Measurements from ENCODE around the gene MTR.

The MTR gene

DNA sequence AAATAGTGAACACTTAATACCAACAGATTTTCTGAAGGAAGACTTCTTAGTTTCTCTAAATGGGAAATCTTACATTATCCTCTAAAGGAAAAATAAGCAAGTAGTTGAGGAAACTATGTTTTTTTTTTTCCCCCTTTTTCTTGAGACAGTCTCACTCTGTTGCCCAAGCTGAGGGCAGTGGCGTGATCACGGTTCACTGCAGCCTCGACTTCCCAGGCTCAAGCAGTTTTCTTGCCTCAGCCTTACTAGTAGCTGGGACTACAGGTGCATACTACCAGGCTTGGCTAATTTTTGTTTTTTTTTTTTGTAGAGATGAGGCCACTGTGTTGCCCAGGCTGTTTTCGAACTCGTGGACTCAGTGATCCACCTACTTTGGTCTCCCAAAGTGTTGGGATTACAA is 3.9 kb downstream of the MTR start:
- TF ChIP-seq SPI1 (IDR thresholded peaks at IDR 0.05; ENCODE audit: low read depth, low read length) (no peak), TAF1 (IDR thresholded peaks at IDR 0.05; ENCODE audit: low read depth, low read length) (no peak), PAX5 (IDR thresholded peaks at IDR 0.05; ENCODE audit: insufficient read depth, low read length, severe bottlenecking) (no peak), POU2F2 (IDR thresholded peaks at IDR 0.05; ENCODE audit: low read depth, low read length) (no peak), POLR2A (IDR thresholded peaks at IDR 0.05; ENCODE audit: low read depth, low read length) (no peak), POLR2AphosphoS5 (IDR thresholded peaks at IDR 0.05; ENCODE audit: low read depth, low read length) (no peak)
- FAIRE-seq (no peak), DNase-seq (ENCODE audit: insufficient read length, low spot score) (no peak)

DNA sequence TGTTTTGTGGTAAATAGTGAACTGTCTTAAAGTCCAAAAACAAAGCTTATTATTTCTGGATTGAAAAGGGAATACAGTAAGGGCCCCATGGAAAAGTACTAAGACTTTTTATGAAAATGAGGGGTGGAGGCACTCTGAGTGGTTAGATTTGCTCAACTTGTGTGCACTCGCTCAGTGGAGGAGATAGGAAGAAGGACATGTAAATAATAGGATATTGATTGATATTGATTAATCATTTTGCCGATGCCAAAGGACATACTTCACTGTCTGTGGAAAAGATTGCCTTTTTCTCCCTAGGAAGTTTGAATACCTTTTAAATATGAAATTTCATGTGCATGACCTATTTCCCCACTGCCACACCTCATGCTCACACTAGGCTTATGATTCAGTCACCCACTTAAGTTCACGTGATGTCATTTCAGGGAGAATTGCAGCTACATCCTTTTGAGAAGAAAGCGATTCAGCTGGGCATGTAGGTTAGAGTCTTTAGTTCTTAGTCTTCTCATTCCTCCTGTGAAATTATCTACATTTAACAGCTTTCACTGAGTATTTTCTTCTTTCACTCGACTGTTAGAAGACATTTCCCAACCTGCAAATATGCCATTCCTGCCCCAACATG is 5.0 kb downstream of the MTR start:
- TF ChIP-seq SPI1 (IDR thresholded peaks at IDR 0.05; ENCODE audit: low read depth, low read length) (no peak), POLR2A (IDR thresholded peaks at IDR 0.05; ENCODE audit: low read depth, low read length) (no peak), POU2F2 (IDR thresholded peaks at IDR 0.05; ENCODE audit: low read depth, low read length) (no peak), POLR2AphosphoS5 (IDR thresholded peaks at IDR 0.05; ENCODE audit: low read depth, low read length) (no peak), PAX5 (IDR thresholded peaks at IDR 0.05; ENCODE audit: insufficient read depth, low read length, severe bottlenecking) (no peak), TAF1 (IDR thresholded peaks at IDR 0.05; ENCODE audit: low read depth, low read length) (no peak)
- FAIRE-seq (no peak), DNase-seq (ENCODE audit: insufficient read length, low spot score) (no peak)

DNA sequence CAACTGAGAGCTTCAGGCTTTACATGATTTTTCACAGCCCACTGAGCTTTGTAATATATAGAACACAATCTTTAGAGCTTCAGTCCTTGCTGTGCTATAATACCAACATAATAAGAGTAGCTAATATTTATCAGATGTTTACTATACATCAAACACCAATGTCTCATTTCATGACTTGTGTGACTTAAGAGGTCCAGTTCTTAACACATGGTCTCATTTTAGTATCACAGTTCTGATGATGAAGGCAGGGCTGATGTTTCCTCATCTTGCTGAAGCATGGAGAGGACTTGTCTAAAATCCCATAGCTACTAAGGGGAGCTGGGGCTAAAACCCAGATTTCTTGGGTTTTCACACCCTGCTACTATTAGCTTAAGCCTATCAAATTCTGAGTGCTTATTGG is 5.5 kb downstream of the MTR start:
- TF ChIP-seq POLR2A (IDR thresholded peaks at IDR 0.05; ENCODE audit: low read depth, low read length), result no peak
- no peak for TF ChIP-seq SPI1 (IDR thresholded peaks at IDR 0.05; ENCODE audit: low read depth, low read length)
- no peak for TF ChIP-seq POU2F2 (IDR thresholded peaks at IDR 0.05; ENCODE audit: low read depth, low read length)
- no peak for TF ChIP-seq POLR2AphosphoS5 (IDR thresholded peaks at IDR 0.05; ENCODE audit: low read depth, low read length)
- no peak for TF ChIP-seq TAF1 (IDR thresholded peaks at IDR 0.05; ENCODE audit: low read depth, low read length)
- TF ChIP-seq PAX5 (IDR thresholded peaks at IDR 0.05; ENCODE audit: insufficient read depth, low read length, severe bottlenecking), result no peak
- DNase-seq (ENCODE audit: insufficient read length, low spot score) (no peak), FAIRE-seq (peak; percentile 33)

DNA sequence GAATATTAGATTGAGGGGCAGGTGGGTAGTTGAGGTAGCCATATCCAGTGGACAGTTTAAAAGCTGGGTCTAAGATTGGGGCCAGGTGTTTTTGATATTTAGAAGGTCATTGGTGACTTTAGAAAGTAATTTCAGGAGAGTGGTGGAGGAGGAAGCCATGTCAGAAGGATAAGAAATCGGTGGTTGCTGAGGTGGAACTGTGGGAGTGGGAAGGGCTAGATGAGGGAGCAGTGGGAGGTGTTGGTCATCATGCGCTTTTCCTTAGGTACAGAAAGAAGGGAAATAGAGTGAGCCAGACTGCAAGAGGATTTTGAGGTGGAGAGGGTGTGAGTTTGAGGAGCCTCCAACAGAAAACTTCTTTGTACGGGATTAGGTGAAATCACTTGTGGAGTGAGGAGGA is 7.2 kb downstream of the MTR start:
- DNase-seq (ENCODE audit: insufficient read length, low spot score), result no peak
- no peak for TF ChIP-seq POU2F2 (IDR thresholded peaks at IDR 0.05; ENCODE audit: low read depth, low read length)
- TF ChIP-seq POLR2A (IDR thresholded peaks at IDR 0.05; ENCODE audit: low read depth, low read length), result no peak
- TF ChIP-seq TAF1 (IDR thresholded peaks at IDR 0.05; ENCODE audit: low read depth, low read length), result no peak
- TF ChIP-seq POLR2AphosphoS5 (IDR thresholded peaks at IDR 0.05; ENCODE audit: low read depth, low read length), result no peak
- TF ChIP-seq SPI1 (IDR thresholded peaks at IDR 0.05; ENCODE audit: low read depth, low read length), result no peak
- no peak for TF ChIP-seq PAX5 (IDR thresholded peaks at IDR 0.05; ENCODE audit: insufficient read depth, low read length, severe bottlenecking)
- FAIRE-seq, result no peak

DNA sequence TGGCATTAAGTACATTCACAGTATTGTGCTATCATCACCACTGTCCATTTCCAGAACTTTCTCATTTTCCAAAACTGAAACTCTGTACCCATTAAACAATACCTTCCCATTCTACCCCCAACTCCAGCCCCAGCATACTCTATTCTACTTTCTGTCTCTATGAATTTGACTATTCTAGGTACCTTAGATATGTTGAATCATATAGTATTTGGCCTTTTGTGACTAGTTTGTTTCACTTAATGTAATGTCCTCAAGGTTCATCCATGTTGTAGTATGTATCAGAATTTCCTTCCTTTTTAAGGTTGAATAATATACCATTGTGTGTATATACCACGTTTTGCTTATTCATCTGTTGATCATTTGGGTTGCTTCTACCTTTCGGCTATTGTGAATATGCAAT is 11.5 kb downstream of the MTR start:
- no peak for TF ChIP-seq SPI1 (IDR thresholded peaks at IDR 0.05; ENCODE audit: low read depth, low read length)
- no peak for TF ChIP-seq PAX5 (IDR thresholded peaks at IDR 0.05; ENCODE audit: insufficient read depth, low read length, severe bottlenecking)
- no peak for TF ChIP-seq POLR2A (IDR thresholded peaks at IDR 0.05; ENCODE audit: low read depth, low read length)
- no peak for TF ChIP-seq TAF1 (IDR thresholded peaks at IDR 0.05; ENCODE audit: low read depth, low read length)
- TF ChIP-seq POU2F2 (IDR thresholded peaks at IDR 0.05; ENCODE audit: low read depth, low read length), result no peak
- TF ChIP-seq POLR2AphosphoS5 (IDR thresholded peaks at IDR 0.05; ENCODE audit: low read depth, low read length), result no peak
- FAIRE-seq (no peak), DNase-seq (ENCODE audit: insufficient read length, low spot score) (no peak)

DNA sequence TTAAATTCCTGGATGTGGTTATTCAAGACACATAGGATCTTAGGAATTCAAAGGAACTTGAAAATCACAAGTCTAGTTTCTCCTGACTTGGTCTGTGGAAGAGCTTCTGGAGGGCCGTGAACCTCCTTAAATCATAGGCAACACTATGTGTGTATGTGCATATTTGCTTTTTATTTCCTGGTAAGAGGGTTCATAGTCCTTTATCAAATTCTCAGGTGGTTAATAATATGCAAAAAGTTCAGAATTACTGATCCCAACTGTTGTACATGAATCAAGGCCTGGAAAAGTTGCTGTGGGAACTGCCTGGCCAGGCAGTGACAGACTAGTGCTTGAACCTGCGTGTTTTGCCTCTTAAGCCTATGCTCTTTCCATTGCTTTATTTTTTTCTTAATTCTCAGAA is 12.9 kb downstream of the MTR start:
- no peak for TF ChIP-seq POLR2AphosphoS5 (IDR thresholded peaks at IDR 0.05; ENCODE audit: low read depth, low read length)
- TF ChIP-seq PAX5 (IDR thresholded peaks at IDR 0.05; ENCODE audit: insufficient read depth, low read length, severe bottlenecking), result no peak
- TF ChIP-seq POU2F2 (IDR thresholded peaks at IDR 0.05; ENCODE audit: low read depth, low read length), result no peak
- TF ChIP-seq POLR2A (IDR thresholded peaks at IDR 0.05; ENCODE audit: low read depth, low read length), result no peak
- TF ChIP-seq TAF1 (IDR thresholded peaks at IDR 0.05; ENCODE audit: low read depth, low read length), result no peak
- no peak for TF ChIP-seq SPI1 (IDR thresholded peaks at IDR 0.05; ENCODE audit: low read depth, low read length)
- FAIRE-seq (no peak), DNase-seq (ENCODE audit: insufficient read length, low spot score) (no peak)

DNA sequence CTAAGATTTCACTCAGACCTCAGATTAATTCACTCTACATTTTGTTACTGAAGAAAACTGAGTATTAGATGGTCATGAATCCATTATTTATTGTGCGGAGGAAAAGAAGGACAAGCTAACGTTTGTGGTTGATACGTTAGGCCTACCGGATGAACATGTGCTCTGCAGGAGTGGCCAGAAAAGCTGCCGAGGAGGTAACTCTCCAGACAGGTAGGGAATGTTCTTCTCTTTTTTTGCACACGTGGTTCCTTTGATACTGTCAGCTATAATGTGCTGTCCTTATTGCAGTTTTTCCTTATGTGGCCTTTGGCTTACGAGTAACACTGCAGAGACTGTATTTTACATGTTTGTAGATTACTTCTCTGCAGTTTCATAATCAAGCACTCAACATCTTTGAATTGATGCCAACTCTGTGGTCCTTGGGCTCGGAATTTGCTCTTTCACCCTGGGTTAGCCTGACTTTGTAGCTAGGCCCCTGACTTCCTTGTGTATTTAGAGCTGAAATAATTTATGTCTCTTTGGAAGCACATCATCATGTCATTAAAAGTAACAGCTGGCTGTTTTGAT is 13.6 kb downstream of the MTR start:
- FAIRE-seq (no peak), DNase-seq (ENCODE audit: insufficient read length, low spot score) (no peak)
- no peak for TF ChIP-seq PAX5 (IDR thresholded peaks at IDR 0.05; ENCODE audit: insufficient read depth, low read length, severe bottlenecking)
- no peak for TF ChIP-seq POLR2AphosphoS5 (IDR thresholded peaks at IDR 0.05; ENCODE audit: low read depth, low read length)
- TF ChIP-seq POLR2A (IDR thresholded peaks at IDR 0.05; ENCODE audit: low read depth, low read length), result no peak
- no peak for TF ChIP-seq SPI1 (IDR thresholded peaks at IDR 0.05; ENCODE audit: low read depth, low read length)
- no peak for TF ChIP-seq TAF1 (IDR thresholded peaks at IDR 0.05; ENCODE audit: low read depth, low read length)
- TF ChIP-seq POU2F2 (IDR thresholded peaks at IDR 0.05; ENCODE audit: low read depth, low read length), result no peak

DNA sequence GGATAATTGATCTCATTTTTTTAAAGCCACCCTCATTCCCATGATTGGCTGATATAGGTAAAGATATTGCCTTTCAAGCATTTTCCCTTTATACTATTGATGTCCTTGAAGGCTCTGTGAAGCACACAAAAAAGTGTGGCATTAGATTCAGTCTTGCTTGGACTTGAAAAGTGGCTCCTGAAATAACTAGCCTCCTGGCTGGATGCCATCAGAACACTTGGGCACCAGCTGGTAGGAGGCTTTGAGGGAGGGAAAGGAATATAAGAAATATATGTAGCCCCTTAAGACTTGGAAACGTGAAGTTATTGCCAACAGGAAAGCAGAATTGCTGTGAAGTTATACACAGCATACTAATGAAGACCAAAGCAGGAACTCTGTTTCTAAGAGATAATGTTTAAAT is 14.1 kb downstream of the MTR start:
- DNase-seq (ENCODE audit: insufficient read length, low spot score), result no peak

DNA sequence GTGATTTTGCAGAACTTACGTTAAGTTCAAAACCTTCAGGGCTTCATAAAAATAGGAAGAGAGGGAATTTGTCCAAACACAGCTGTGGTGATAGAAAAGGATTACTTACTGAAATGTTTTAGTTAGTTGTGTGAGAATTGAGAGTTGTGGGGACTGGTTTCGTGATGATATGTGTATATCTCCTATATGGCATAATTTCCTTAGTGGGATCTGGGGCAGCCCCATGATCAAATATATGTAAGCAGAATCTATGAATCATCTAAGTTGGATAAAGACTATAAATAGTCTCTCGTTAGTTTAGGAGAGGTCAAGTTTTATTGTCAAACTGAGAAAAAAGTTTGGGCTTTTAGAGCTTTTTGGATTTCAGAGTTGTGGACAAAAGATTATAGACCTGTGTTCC is 14.9 kb downstream of the MTR start:
- no peak for FAIRE-seq
- no peak for TF ChIP-seq SPI1 (IDR thresholded peaks at IDR 0.05; ENCODE audit: low read depth, low read length)
- TF ChIP-seq TAF1 (IDR thresholded peaks at IDR 0.05; ENCODE audit: low read depth, low read length), result no peak
- no peak for TF ChIP-seq PAX5 (IDR thresholded peaks at IDR 0.05; ENCODE audit: insufficient read depth, low read length, severe bottlenecking)
- TF ChIP-seq POU2F2 (IDR thresholded peaks at IDR 0.05; ENCODE audit: low read depth, low read length), result no peak

More for the DNA sequence above, 14.1 kb downstream of the MTR start:
- TF ChIP-seq POU2F2 (IDR thresholded peaks at IDR 0.05; ENCODE audit: low read depth, low read length), result no peak
- no peak for TF ChIP-seq POLR2AphosphoS5 (IDR thresholded peaks at IDR 0.05; ENCODE audit: low read depth, low read length)
- FAIRE-seq, result no peak

More for the DNA sequence above, 14.9 kb downstream of the MTR start:
- no peak for DNase-seq (ENCODE audit: insufficient read length, low spot score)

All from GM12891 (cell line).